Omental fat pad (tissue), 4 donors: ENCODE measurements around the gene KRT17. TPM values are rescaled to one million over a fixed set of nuclear protein-coding genes. Genes with fewer than 3 reads are reported as not detected.
"Not testable (repeated sequence)": the region's sequence is repeated elsewhere in the genome, so short reads cannot be mapped to it uniquely, and the experiment has no call there.

Source experiments
- ATAC-seq: fragments of 150-250 bp; one replicate; pipeline ENCODE4 v1.9.1; 2016; ENCODE audit warnings: mild to moderate bottlenecking, moderate library complexity; ENCODE audit not compliant: low FRiP score
- DNase-seq: peaks from one replicate; pipeline ENCODE4 v3.0.0-alpha.2; 2019; ENCODE audit warnings: low spot score
- CTCF ChIP-seq, 3 donors: fragments of 450-650 bp; IDR thresholded peaks; one replicate each; pipeline ENCODE4 v1.5.1; 2016 to 2017; ENCODE audit warnings: antibody characterized with exemption in 3 of 3, mild to moderate bottlenecking in 3 of 3, moderate library complexity in 2 of 3
- total RNA-seq, 4 donors: library from RNA; depleted of rRNA; stranded (reverse); fragments of >200 nt; gene quantifications; one replicate each; pipeline ENCODE4 v1.1.0, GENCODE V29; 2016

KRT17 gene
- total RNA-seq, 4 donors from 2014 or later: 0.56 TPM; not detected in 3

DNA sequence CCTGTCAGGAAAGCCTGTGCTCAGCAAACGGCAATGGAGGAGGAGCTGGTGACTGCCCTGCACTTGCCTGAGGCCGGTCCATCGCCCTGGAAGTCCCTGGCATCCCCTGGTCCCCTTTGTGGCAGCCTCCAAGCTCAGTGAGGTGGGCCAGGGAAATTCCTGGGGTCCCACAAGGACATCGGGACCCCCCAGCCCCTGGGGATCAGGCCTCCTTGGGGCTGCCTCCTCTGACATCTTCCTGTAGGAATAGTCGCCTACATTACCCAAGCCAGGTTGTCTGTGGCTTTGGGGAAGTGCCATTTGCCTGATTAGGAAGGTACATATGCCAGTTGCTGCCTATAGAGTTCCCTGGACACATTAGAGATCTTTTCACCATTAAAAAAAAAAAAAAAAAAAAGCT is 45.4 kb downstream of the KRT17 start:
- no peak for TF ChIP-seq CTCF (IDR thresholded peaks at IDR 0.05)
- DNase-seq (no peak), ATAC-seq (no peak)

- ATAC-seq (no peak), DNase-seq (no peak)
- no peak for TF ChIP-seq CTCF (IDR thresholded peaks at IDR 0.05)
These were observed 45.8 kb downstream of the KRT17 start for GRCh38 chr17:41578538-41578937.

GRCh38 chr17:41576740-41577139 is 47.6 kb downstream of the KRT17 start:
- ATAC-seq: not testable (repeated sequence)

GRCh38 chr17:41575336-41575735 is 49.0 kb downstream of the KRT17 start:
- no peak for TF ChIP-seq CTCF (IDR thresholded peaks at IDR 0.05)

More at GRCh38 chr17:41576740-41577139, 47.6 kb downstream of the KRT17 start:
- DNase-seq: not testable (repeated sequence)

GRCh38 chr17:41571561-41572434 is 52.6 kb downstream of the KRT17 start, which contains the start of gene KRT9:
TSS of gene KRT9 (minus strand) at chr17:41572059. CDS start at chr17:41571992, 67 bp downstream.
- TF ChIP-seq CTCF (IDR thresholded peaks at IDR 0.05): no peak
- no peak for DNase-seq
- no peak for ATAC-seq

More at GRCh38 chr17:41575336-41575735, 49.0 kb downstream of the KRT17 start:
- DNase-seq (no peak), ATAC-seq (no peak)

Other genes with a start within 250 kb of the KRT17 start
- gene KRT34, start 242.3 kb downstream of the KRT17 start, total RNA-seq: not detected
- not detected for gene KRT31, start 227.0 kb downstream of the KRT17 start, total RNA-seq
- not detected for gene KRT37, start 200.0 kb downstream of the KRT17 start, total RNA-seq
- gene KRT38, start 183.6 kb downstream of the KRT17 start, total RNA-seq: not detected
- not detected for gene KRT32, start 157.2 kb downstream of the KRT17 start, total RNA-seq
- gene KRT35, start 143.4 kb downstream of the KRT17 start, total RNA-seq: not detected
- not detected for gene KRT36, start 134.7 kb downstream of the KRT17 start, total RNA-seq
- under 1 TPM in 1 of 4 donors, not detected in 3; 0.65 TPM for gene KRT13, start 119.0 kb downstream of the KRT17 start, total RNA-seq
- 1 to 10 TPM in 2 of 4 donors, under 1 TPM in 1, not detected in 1; 0.31 to 2.5 (median 1.8) TPM for gene KRT15, start 105.7 kb downstream of the KRT17 start, total RNA-seq
- gene KRT19, start 96.3 kb downstream of the KRT17 start, total RNA-seq: 100 to 1,000 TPM in 2 of 4 donors, 10 to 100 TPM in 2; 22.1 to 838 (median 270) TPM
- gene KRT9, start 52.5 kb downstream of the KRT17 start, total RNA-seq: not detected
- gene KRT14, start 37.7 kb downstream of the KRT17 start, total RNA-seq: 1 to 10 TPM in 2 of 4 donors, under 1 TPM in 1, not detected in 1; 0.56 to 4.0 (median 3.0) TPM
- 100 to 1,000 TPM in 1 of 4 donors, 1 to 10 TPM in 2, under 1 TPM in 1; 0.84 to 158 (median 7.6) TPM for gene KRT16, start 11.8 kb downstream of the KRT17 start, total RNA-seq
- gene EIF1, start 64.3 kb upstream of the KRT17 start, total RNA-seq: 100 to 1,000 TPM; 444 to 832 (median 685) TPM
- gene GAST, start 87.8 kb upstream of the KRT17 start, total RNA-seq: not detected
- 1 to 10 TPM in 1 of 4 donors, under 1 TPM in 1, not detected in 2; 0.47 to 1.1 TPM for gene HAP1, start 110.1 kb upstream of the KRT17 start, total RNA-seq
- gene JUP, start 162.1 kb upstream of the KRT17 start, total RNA-seq: 10 to 100 TPM; 34.8 to 84.5 (median 39.0) TPM
- gene P3H4, start 187.4 kb upstream of the KRT17 start, total RNA-seq: 10 to 100 TPM in 2 of 4 donors, 1 to 10 TPM in 2; 6.6 to 15.6 (median 10.0) TPM
- 10 to 100 TPM; 30.5 to 53.1 (median 42.3) TPM for gene FKBP10, start 188.4 kb upstream of the KRT17 start, total RNA-seq
- 10 to 100 TPM; 35.5 to 65.9 (median 42.5) TPM for gene NT5C3B, start 211.7 kb upstream of the KRT17 start, total RNA-seq
- under 1 TPM in 3 of 4 donors, not detected in 1; 0.44 to 0.72 (median 0.63) TPM for gene KLHL10, start 213.2 kb upstream of the KRT17 start, total RNA-seq
- 10 to 100 TPM; 16.2 to 18.8 (median 18.0) TPM for gene KLHL11, start 240.8 kb upstream of the KRT17 start, total RNA-seq